BJ (cell line): ENCODE data around the gene C1QB. TPM values are rescaled to one million over a fixed set of nuclear protein-coding genes. Genes with fewer than 3 reads are reported as not detected.

Source experiments
- CTCF ChIA-PET: fragments of 350-600 bp; formaldehyde crosslinking; extraction: SDS; loops from one replicate; lab custom pipeline; 2021; ENCODE audit warnings: antibody characterized with exemption, inconsistent platforms; lab: Yijun Ruan, JAX
- POLR2A ChIA-PET: fragments of 300-600 bp; sonication (Branson Sonifier 250); formaldehyde crosslinking; extraction: SDS; loops from one replicate; lab custom pipeline; 2021; ENCODE audit warnings: antibody characterized with exemption; lab: Charles Lee
- DNase-seq: peaks from one replicate; pipeline ENCODE4 v3.0.0-alpha.2; 2011; ENCODE audit warnings: low read depth
- H3K27me3 ChIP-seq: 2 replicates; pipeline ENCODE4 v1.6.0; 2011; ENCODE audit warnings: low read length; ENCODE audit not compliant: control insufficient read depth, insufficient read depth
- H3K36me3 ChIP-seq: 2 replicates; pipeline ENCODE4 v1.5.1; 2011; ENCODE audit warnings: low read length; ENCODE audit not compliant: control insufficient read depth, insufficient read depth
- H3K4me3 ChIP-seq: 2 replicates; pipeline ENCODE4 v1.5.1; 2011; ENCODE audit warnings: low read depth, mild to moderate bottlenecking, control low read depth, low read length
- polyA plus RNA-seq: library from polyadenylated mRNA; depleted of rRNA; stranded (reverse); fragments of >200 nt; gene quantifications from 2 replicates; pipeline ENCODE4 v1.2.3, GENCODE V29; 2011
- TF ChIP-seq, protein P1 (sequence below): IDR thresholded peaks from 2 replicates; pipeline ENCODE4 v1.5.1; 2011; ENCODE audit warnings: low read depth, mild to moderate bottlenecking, control low read depth, inconsistent platforms, low read length, moderate library complexity; ENCODE audit not compliant: insufficient read depth

Gene C1QB
- polyA plus RNA-seq, 1 experiment = not detected

DNA sequence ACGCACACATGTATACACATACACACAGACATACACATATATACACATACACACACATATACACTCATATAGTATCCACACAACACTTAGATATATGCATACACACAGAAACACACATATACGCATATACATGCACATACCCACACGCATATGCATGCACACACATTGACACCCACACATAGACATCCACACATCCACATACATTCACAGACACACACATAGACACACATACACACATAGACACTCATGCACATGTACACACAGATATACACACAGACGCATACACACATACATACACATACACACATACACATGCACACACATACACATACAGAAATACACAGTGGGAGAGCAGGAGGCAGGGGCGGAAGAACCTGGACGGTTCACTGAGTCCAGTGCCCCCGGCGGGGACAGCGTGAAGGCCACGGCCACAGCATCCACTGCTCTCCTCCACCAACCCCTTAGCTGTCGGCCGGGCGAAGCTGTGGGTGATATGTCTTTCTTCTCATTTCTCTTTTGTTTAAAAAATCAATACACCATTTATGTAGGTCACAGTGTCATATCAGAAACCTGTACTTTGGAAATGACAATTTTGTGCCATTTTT lies 2.8 kb upstream of the C1QB start:
- Histone ChIP-seq H3K27me3 (peaks cover 16% of the 10 kb centered on the region), H3K4me3 (no peak overlapping the region), H3K36me3 (no peaks in the 10 kb centered on the region)
- no peak for DNase-seq
- ChIA-PET POLR2A (no interaction called here), CTCF (interaction anchor here (1.5 kb wide), 1 partner anchor 230 kb away, joined by 7 read pairs; no protein-coding TSS in a partner anchor)
- TF ChIP-seq, protein P1, sequence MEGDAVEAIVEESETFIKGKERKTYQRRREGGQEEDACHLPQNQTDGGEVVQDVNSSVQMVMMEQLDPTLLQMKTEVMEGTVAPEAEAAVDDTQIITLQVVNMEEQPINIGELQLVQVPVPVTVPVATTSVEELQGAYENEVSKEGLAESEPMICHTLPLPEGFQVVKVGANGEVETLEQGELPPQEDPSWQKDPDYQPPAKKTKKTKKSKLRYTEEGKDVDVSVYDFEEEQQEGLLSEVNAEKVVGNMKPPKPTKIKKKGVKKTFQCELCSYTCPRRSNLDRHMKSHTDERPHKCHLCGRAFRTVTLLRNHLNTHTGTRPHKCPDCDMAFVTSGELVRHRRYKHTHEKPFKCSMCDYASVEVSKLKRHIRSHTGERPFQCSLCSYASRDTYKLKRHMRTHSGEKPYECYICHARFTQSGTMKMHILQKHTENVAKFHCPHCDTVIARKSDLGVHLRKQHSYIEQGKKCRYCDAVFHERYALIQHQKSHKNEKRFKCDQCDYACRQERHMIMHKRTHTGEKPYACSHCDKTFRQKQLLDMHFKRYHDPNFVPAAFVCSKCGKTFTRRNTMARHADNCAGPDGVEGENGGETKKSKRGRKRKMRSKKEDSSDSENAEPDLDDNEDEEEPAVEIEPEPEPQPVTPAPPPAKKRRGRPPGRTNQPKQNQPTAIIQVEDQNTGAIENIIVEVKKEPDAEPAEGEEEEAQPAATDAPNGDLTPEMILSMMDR = no peak

DNA sequence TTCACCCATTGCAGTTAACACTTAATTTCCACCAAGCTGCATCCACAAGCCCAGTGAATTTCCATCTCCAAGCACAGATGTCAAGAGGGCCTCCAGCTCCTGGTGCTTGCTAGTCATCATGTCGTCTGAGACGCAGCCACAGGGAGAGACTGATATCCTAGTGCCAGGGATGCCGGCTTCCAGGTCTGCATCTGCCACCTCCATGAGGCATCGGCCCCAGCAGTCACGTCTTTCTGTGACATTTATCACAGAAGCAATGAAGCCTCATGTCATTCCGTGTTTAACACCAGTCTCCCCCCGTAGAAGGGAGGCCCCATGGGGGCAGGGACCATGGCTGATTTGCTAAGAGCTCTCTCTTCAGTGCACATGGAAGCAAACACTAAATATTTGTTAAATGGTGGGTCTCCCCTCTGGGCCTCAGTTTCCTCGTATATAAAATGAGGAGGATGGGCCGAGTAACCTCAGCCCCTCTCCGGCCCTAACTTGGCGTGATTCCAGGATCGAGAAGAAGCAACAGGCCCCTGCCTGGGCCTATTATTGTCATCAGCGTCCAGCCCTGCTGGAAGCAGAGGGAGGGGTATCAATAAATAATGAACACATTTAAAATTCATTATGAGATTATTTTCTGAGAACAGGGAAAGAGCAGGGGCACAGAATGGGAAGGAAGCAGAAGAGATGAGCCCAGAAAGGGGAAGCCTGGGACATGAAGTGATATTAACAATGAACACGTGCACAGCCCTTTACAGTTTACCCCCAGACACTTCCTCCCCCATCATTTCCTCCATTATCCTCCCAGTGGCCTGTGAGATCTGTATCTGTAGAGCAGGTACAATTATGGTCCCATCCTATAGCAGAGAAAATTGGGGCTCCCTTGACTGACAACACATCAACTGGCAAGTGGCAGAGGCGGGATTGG lies 837 bp upstream of the C1QB start:
- Histone ChIP-seq H3K36me3 (no peaks in the 10 kb centered on the region), H3K27me3 (peaks cover 27% of the 10 kb centered on the region), H3K4me3 (no peak overlapping the region)
- TF ChIP-seq, protein P1 = no peak
- POLR2A ChIA-PET = no interaction called here
- DNase-seq = no peak
- CTCF ChIA-PET = interaction anchor here (1.3 to 1.5 kb wide), 3 partner anchors 9 to 278 kb away, joined by 4 to 7 read pairs (median 5); partner anchors contain the start of gene C1QC

DNA sequence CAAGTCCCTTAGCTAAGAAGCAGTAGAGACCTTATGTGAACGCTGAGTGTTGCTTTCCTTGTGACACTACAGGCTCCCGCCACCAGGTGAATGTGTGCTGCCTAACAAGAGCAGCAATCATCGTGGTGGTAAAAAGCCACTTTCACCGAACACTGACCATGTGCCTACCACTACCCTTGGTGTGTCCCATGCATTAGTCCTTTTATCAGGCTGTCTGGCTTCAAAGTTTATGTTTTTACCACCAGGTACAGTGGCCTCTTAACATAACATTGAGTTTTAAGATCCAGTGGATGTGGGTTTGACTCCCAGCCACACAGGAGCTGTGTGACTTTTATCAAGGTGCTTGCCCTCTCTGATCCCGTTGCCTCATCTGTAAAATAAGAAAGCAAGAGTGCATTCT lies 1.7 kb downstream of the C1QB start:
- no peak for DNase-seq
- CTCF ChIA-PET = interaction anchor here (1.4 to 2.3 kb wide), 3 partner anchors 13 to 239 kb away, joined by 6 to 11 read pairs (median 6); no protein-coding TSS in a partner anchor

DNA sequence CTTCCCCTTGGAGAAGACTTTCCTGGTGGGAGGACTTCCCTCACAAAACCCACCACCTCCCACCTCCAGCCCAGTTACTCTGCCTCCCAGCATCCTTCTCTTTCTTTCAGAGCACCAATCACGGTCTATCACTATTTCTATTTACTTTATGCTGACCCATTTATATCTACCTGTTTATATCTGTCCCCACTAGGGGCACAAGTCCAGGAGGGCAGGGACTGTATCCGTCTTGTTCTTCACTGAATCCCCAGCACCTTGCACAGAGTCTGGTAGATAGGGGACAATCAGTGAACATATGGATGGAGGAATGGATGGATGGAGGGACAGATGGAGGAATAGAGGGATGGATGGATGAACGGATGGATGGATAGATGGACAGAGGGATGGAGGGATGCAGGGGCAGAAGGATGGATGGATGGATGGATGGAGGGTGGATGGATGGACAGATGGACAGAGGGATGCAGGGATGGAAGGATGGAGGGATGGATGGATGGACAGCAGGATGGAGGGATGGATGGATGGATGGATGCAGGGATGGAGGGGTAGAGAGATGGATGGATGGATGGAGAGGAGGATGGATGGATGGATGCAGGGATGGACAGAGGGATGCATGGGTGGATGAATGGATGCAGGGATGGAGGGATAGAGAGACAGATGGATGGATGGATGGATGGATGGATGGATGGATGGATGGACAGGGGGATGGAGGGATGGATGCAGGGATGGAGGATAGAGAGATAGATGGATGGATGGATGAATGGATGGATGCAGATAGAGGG lies 5.5 kb downstream of the C1QB start:
- ChIA-PET CTCF (interaction anchor here (1.2 kb wide), 1 partner anchor 12 kb away, joined by 3 read pairs; no protein-coding TSS in a partner anchor), POLR2A (no interaction called here)
- no peak overlapping the region for H3K4me3 ChIP-seq
- peaks cover 19% of the 10 kb centered on the region for H3K27me3 ChIP-seq
- TF ChIP-seq, protein P1 = 0 out of 2 replicates have a peak, but pooled peaks have one; percentile 3
- DNase-seq = no peak
- H3K36me3 ChIP-seq = no peaks in the 10 kb centered on the region

More for the DNA sequence above, 1.7 kb downstream of the C1QB start:
- TF ChIP-seq, protein P1 = no peak
- Histone ChIP-seq H3K36me3 (no peaks in the 10 kb centered on the region), H3K4me3 (no peak overlapping the region), H3K27me3 (peaks cover 27% of the 10 kb centered on the region)
- POLR2A ChIA-PET = no interaction called here
